Measurements from ENCODE around the gene NAALAD2. TPM values are rescaled to one million over a fixed set of nuclear protein-coding genes. Genes with fewer than 3 reads are reported as not detected.
"Not testable (repeated sequence)": the region's sequence is repeated elsewhere in the genome, so short reads cannot be mapped to it uniquely, and the experiment has no call there.

The NAALAD2 gene
- 0.15 TPM in 1 of 2 replicates, not detected in the other for total RNA-seq (2014; rRNA removed; shearing (Covaris generic))

DNA sequence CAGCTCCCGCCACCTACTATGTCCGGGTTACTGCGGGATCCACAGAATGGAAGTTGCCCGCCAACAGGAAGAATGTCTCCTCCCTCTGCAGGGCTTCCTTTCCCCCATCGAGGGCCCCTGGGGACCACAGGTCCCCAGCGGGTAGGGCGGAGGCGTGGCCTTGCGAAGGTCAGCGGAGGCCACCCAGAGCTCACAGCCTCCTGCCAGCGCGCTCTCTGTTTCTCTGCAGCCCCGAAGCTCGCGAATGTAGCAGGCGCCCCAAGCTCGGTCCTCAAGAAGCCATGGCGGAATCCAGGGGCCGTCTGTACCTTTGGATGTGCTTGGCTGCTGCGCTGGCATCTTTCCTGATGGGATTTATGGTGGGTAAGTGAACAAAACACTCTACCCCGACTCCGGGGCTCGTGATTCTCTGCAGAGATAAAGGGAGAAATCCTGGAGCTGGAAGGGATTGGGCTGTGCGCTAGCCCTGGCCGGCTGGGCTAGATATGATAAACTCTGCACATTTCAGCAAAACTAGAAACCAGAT is at the start of gene NAALAD2:
Gene NAALAD2 (plus strand): TSS at position 186 of the 526 bp plus-strand sequence. CDS start 96 bp downstream, at position 282.
- DNase-seq (ENCODE audit: low read depth) = peak; percentile 16

- not testable (repeated sequence) for DNase-seq (ENCODE audit: low read depth)
Observed at GRCh38 chr11:90085650-90086049, 48.8 kb upstream of the NAALAD2 start, which contains the start of gene UBTFL1. UBTFL1 (plus strand) TSS chr11:90085950; CDS start chr11:90085950, 0 bp downstream.

GRCh38 chr11:90088731-90089130 is 45.7 kb upstream of the NAALAD2 start:
- DNase-seq (ENCODE audit: low read depth) = not testable (repeated sequence)

DNA sequence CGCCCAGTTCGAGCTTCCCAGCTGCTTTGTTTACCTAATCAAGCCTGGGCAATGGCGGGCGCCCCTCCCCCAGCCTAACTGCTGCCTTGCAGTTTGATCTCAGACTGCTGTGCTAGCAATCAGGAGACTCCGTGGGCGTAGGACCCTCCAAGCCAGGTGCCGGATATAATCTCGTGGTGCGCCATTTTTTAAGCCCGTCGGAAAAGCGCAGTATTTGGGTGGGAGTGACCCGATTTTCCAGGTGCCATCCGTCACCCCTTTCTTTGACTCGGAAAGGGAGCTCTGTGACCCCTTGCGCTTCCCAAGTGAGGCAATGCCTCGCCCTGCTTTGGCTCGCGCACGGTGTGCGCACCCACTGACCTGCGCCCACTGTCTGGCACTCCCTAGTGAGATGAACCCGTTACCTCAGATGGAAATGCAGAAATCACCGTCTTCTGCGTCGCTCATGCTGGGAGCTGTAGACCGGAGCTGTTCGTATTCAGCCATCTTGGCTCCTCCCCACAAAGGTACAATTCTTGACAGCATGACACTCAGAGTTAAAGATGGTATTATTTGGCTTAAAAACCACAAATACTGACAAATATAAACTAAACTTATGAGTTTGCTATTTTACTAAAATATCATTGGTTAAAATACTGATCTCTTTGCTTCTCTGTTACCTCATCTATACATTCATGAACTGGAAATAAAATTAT is 39.1 kb upstream of the NAALAD2 start:
- DNase-seq (ENCODE audit: low read depth) = not testable (repeated sequence)

DNA sequence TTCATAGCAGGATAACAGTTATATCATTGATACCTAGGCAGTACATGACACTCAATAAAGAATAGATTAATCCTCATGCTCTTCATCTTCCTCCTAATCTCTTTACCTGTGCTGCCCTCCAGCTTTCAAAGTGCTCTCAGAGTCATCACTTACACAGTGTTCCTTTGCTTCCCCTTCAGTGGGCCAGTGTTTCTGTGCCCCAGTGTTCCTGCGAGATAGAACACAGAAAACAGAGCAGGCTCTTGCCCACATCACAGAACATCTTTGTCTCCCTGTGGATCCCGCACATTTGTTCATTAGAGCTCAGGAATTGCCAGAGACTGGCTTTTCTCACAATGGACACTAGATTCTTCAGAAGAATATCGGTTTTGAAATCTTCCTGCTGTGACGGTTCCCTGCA is 36.2 kb upstream of the NAALAD2 start:
- not testable (repeated sequence) for DNase-seq (ENCODE audit: low read depth)

- DNase-seq (ENCODE audit: low read depth) = no peak
Observed at GRCh38 chr11:90100431-90100830, 34.0 kb upstream of the NAALAD2 start.

GRCh38 chr11:90113541-90113940 is 20.9 kb upstream of the NAALAD2 start:
- no peak for DNase-seq (ENCODE audit: low read depth)

DNA sequence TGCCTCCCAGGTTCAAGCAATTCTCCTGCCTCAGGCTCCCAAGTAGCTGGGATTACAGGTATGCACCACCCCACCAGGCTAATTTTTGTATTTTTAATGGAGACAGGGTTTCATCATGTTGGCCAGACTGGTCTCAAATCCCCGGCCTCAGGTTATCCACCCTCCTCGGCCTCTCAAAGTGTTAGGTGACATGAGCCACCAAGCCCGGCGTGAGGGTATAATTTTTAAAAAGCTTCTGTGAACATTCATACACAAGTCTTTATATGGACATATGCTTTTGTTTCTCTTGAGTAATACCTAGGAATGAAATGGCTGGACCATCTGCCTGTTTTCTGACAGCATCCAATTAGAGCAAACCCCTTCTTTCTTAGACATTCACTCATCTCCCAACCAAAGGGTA is 14.3 kb upstream of the NAALAD2 start:
- DNase-seq (ENCODE audit: low read depth) = no peak

- DNase-seq (ENCODE audit: low read depth) = no peak
Observed at GRCh38 chr11:90124371-90124770, 10.1 kb upstream of the NAALAD2 start.

DNA sequence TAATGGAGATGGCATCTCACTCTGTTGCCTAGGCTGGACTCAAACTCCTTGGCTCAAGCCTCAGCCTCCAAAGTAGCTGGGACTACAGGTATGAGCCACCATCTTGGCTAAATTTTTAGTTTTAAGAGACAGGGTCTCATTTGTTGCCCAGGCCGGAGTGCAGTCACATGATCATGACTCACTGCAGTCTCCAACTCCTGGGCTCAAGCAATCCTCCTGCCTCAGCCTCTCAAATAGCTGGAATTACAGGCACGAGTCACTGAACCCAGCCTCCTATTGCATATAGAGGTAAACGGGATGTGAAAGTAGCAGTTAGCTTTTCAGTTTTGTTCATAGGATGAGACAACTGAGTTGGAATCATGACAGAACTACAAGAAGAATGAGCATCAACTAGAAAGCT is 9.5 kb upstream of the NAALAD2 start:
- no peak for DNase-seq (ENCODE audit: low read depth)

GRCh38 chr11:90133560-90134477 is 644 bp upstream of the NAALAD2 start:
- no peak for DNase-seq (ENCODE audit: low read depth)

DNA sequence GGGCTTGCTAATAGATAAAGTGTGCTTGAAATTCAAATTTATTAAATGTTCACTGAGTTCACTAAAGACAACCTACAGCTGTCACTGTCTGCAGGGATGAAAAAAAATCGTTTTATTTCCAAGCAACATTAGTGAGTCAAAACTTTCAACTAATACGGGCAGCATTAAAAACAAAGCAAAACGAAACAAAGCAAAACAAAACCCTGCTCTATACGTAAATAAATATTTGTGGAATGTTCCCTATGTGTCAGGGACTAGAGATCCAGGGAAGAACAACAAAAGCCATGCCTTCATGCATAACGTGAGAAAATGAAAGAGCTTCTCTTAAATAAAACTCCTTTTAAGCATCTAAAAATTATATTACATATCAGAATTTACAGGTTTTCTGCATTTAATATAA is 553 bp downstream of the NAALAD2 start:
- DNase-seq (ENCODE audit: low read depth) = no peak

- DNase-seq (ENCODE audit: low read depth) = no peak
Observed at GRCh38 chr11:90148900-90149299, 14.4 kb downstream of the NAALAD2 start.

DNA sequence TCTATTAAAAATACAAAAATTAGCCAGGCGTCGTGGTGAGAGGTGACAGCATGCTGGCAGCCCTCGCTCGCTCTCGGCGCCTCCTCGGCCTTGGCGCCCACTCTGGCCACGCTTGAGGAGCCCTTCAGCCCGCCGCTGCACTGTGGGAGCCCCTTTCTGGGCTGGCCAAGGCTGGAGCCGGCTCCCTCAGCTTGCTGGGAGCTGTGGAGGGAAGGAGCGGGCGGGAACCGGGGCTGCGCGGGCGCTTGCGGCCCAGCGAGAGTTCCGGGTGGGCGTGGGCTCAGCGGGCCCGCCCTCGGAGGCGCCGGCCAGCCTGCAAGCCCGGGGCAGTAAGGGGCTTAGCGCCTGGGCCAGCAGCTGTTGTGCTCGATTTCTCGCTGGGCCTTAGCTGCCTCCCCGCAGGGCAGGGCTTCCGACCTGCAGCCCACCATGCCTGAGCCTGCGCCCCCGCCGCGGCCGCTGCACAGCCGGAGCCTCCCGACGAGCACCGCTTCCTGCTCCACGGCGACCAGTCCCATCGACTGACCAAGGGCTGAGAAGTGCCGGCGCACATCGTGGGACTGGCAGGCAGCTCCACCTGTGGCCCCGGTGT is 32.6 kb downstream of the NAALAD2 start:
- DNase-seq (ENCODE audit: low read depth) = not testable (repeated sequence)

- not testable (repeated sequence) for DNase-seq (ENCODE audit: low read depth)
Observed at GRCh38 chr11:90167704-90168103, 33.2 kb downstream of the NAALAD2 start.

GRCh38 chr11:90168571-90168970 is 34.1 kb downstream of the NAALAD2 start:
- no peak for DNase-seq (ENCODE audit: low read depth)

GRCh38 chr11:90171359-90171758 is 36.9 kb downstream of the NAALAD2 start:
- no peak for DNase-seq (ENCODE audit: low read depth)

GRCh38 chr11:90176069-90176468 is 41.6 kb downstream of the NAALAD2 start:
- no peak for DNase-seq (ENCODE audit: low read depth)

GRCh38 chr11:90178751-90179150 is 44.3 kb downstream of the NAALAD2 start:
- DNase-seq (ENCODE audit: low read depth) = no peak

DNA sequence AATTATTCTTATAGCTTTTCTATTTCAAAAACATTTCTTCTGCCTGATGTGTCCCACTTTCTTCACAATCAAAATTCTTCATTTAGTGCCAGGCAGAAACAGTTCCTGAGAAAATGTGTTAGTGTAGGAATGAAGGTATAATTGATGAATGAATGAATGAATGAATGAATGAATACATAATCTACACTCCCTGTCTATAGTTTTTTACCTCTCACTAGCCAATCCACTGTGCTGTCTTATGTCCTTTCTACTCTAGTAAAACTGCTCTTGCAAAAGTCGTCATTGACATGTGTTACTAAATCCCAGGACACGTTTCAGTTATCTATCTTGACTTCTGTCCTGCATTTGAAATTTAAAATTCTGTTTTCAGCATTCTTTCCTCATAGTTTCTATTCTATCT is 45.5 kb downstream of the NAALAD2 start:
- no peak for DNase-seq (ENCODE audit: low read depth)

GRCh38 chr11:90187839-90188238 is 53.4 kb downstream of the NAALAD2 start:
- no peak for DNase-seq (ENCODE audit: low read depth)

DNA sequence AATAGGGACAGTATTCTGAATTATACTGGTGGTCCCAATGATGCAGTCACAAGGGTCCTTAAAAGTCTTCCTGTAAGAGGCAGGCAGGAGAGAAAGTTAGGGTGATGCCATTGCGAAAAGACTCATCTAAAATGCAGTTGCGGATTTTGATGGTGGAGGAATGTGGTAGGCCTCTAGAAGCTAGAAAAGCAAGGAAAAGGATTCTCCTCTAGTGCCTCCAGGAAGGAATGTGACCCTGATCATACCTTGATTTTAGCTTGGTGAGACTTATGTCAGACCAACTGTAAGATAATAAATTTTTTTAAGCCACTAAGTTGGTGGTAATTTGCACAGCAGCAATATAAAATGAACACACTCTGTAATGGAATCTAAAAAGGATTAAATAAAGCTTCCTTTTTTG is 54.5 kb downstream of the NAALAD2 start:
- no peak for DNase-seq (ENCODE audit: low read depth)
